HG02870 (cell line): ENCODE data around the gene PRKAR1B.

Experiments used
- ATAC-seq: cut with Tn5 transposase; IDR thresholded peaks from one replicate; pipeline ENCODE4 v1.9.1; 2021; ENCODE audit warnings: mild to moderate bottlenecking, moderate library complexity; ENCODE audit not compliant: unreplicated experiment

PRKAR1B gene

DNA sequence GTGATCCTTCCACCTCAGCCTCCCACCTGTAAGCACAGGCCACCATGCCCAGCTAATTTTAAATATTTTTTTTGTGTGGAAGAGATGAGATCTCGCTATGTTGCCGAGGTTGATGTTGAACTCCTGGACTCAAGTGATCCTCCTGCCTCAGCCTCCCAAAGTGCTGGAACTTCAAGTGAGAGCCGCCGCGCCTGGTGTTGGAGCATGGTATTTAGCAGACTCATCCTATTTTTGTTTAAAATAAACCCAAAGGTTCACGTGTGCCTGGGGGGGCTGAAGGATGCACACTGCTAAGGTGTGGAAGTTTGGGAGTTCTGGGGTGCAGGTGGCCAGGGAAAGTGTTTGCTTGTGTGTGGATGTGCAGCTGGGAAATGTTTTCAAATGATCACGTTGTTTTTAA, 225.6 kb downstream of the PRKAR1B start:
- ATAC-seq = no peak

DNA sequence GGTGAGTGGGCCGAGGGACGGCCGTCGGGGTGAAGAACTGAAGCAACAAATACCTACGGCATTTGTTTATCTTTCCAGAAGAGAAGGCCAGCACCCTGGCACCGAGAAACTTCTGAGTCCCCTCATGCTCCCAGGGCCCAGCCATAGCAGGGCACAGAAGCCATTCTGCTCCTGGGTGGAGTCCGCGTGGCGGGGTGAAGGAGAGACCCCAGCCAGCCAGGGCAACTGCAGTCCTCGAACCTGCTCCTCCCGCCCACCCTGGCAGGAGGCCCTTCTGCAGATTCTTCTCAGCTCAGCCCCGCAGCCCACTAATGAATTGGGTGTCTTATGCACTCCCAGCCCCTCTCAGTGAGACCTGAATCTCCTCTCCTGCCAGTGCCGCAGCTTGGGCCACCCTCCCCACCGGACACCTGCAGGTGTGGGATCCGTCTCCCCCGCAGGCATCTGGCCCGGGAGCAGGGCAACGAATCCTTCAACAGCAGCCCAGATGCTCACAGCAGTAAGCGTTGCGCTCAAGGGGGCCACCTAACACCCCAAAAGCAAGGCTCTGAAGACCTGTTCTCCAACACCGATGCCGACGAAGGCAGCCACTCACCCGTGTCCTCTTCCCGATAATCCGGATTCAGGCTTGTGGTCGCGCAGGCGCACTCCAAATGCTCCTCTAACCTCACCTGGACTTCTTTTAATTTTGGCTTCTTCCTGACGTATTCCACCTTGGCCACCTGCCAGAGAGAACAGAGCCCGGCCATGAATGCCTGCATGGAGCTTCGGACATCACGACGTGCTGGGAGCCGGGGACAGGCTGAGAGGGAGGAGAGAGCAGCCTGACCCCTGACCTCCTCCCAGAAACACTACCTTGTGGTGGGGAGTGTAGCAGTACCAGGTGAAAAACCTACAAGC, 226.3 kb downstream of the PRKAR1B start:
- no peak for ATAC-seq

DNA sequence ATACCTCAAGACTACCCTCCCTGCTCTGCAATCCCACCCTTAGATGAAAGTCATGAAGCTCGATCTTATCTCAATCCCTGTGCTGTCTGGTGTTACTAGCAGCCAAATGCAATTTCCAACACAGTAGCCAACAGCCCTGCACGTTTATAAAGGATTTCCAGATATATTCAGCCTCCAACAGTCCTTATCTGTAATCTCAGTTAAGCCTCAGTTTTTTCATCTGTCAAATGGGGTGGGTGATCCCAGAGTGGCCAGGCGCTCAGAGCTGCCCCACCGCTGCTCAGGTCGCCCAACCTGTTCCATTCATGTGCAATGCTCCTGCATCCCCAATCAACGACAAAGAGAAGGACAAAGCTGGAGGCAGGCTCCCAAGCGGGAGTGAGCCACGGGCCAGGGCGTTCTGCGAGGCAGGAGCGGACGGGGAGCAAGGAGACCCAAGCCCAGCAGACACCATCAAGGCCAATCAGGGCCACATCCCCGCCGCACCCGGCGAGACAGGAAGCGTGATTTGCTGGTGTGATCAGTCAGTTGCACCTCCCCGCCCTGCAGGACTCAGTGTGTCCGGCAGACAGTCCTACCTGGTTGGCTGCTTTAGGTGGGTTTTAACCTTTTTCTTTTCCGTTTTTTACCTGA, 227.1 kb downstream of the PRKAR1B start:
- ATAC-seq = no peak
